Glomerular visceral epithelial cell (primary cell): ENCODE data around the gene CIB4.

Experiments
- DNase-seq: peaks from one replicate; pipeline ENCODE4 v3.0.0-alpha.2; 2016; ENCODE audit errors: extremely low spot score

The CIB4 gene

DNA sequence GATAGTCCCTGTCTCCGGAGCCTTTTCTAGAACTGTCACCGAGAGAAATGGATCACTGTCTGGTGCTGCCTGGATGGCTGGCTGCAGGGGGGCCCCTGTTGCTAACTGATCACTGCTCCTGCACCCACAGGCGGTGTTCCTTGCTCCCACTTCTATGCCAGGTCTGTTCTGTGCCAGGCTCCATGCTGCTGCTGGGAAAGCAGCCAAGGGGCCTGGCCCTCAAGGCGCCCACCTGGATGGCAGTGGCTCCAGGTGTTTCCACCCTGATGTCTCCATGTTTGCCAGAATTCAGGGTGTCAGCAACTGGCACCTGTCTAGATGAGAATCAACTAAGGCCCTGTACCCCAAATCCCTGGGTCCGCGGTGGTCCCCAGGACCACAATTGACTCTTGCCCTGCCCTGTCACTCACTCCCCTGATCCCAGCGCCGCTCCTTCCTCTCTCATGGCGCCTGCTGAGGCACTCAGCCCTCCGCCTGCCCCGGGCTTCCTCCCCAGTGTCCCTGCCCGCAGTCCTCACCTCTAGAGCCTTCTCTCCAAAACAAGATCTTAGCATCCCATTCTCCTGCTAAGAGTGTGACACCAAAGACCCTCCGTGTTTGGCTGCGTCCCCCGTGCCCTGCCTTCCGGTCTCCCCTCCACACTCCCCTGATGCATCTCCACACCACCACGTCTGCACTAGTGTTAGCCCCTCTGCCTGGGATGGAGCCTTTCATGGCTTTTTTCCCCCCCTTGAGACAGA is 90.7 kb downstream of the CIB4 start:
- DNase-seq, result no peak

DNA sequence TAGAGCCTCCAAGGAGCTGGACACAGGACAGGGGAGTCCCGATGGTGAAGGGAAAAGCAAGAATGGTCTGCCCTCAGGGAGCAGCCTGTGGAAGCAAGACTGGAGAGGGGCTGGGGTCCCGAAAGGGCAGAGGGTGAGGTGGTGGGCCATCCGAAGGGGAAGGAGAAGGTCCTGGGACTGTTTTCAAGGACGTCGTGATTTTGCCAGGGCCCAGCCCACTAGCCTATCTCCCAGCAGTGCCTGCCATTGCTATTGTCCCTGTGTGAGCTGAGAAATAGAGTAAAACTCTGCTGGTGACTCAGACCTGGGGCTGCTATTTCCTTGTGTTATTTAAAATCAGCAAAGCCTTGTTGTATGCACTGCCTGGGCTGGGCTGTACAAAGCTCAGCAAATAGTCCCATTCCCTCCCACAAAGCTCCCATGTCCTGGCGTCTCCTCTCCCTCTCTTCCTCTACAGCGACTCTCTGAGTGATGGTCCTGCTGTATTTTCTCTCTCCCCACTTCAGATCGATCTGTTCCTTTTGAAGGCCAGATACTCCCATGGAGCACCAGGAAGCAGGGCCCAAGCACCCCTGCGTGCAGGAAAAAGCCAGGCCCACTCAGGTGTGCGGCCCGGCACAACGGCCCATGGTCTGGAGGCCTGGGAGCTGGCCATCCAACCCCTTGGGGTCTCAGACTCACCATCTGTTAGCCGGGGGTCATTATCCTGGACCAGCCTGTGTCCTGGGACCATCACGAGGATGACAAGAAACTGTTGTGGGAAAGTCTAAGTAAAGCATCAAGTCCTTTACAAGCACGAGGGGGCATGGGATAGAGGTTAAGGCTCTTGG is 98.3 kb downstream of the CIB4 start:
- DNase-seq, result no peak

DNA sequence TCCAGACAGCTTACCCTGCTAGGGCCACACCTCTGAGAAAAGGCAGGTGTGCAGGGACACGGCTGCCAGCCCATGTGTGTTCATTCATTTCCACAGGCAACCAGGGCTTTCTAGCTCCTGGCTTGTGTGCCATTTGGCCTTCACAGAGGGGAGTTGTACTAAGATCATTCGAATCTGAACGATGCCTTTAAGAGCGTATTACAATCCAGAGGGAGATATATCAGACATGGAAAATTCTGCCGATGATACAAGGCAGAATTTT is 99.0 kb downstream of the CIB4 start:
- DNase-seq, result no peak

DNA sequence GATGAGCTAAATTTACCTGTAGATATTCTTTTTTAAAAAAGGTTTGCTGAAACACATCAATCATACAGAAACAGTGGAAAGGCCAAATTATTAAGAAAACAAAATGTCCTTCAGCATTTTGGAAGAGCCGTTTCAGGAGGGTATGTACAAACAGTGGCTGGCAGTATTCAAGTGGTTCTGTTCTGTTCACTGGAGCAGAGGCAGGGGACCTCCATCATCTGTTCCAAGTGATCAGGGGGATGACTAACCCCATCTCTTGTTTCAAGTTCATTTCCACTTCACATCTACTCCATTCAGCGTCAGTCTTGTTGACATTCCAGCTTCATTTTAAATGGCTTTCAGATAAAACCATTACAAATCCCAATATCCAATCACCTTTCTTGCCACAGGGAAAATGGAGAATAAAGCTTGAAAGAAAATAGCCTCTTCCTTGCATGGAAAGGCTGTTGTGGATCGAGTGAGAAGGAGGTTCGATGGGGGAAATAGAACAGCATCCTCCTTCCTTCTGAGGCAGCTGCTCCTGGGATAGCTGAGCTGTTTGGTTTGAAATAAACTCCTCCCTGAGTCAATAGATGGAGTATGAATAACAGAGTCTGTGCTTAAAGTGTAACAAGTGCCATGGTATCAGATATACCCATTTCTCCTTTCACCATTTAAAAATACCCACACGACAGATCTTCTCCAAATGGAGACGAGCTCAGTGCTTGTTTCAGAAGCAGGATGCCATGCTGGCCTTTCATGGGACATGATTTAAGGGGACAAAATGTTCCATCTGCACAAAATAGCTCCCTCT is 99.6 kb downstream of the CIB4 start:
- DNase-seq, result no peak

DNA sequence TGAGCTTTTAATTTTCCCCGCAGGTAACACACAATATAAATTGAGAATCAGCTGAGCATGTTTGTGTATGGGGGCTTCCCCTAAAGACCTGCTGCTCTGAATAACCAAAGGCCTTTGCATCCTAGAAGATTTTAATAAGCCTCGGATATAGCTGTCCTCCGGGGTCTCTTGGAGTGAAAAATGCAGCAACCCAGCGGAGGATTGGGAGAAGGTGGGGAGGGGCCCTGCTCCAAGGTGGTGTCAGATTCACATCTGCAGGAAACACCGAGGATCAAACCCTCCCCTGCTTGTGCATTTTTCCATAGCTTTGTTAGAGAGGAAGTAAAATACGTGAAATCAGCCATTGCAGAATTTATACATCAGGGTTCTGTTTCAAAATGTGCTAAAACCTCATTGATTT is 100.2 kb downstream of the CIB4 start:
- DNase-seq, result no peak

DNA sequence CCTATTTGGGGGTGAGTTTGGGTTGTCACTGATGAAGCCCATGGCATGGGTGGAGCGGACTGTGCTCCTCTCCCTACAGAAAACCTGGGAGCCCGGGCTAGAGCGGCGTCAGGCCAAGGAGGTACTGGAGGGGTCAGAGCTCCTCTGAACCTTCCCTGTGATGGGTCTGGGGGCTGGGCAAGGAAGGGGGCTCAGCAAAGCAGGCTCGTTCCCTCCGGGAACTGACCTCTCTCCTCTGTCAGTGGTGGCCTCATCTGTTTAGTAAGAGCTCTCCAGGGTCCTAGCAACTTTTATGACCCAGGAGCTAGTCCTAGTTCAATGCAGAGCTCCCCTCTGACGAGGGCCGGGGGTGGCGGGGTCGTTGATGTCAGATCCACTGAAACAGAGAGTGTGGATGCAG is 100.9 kb downstream of the CIB4 start:
- no peak for DNase-seq

DNA sequence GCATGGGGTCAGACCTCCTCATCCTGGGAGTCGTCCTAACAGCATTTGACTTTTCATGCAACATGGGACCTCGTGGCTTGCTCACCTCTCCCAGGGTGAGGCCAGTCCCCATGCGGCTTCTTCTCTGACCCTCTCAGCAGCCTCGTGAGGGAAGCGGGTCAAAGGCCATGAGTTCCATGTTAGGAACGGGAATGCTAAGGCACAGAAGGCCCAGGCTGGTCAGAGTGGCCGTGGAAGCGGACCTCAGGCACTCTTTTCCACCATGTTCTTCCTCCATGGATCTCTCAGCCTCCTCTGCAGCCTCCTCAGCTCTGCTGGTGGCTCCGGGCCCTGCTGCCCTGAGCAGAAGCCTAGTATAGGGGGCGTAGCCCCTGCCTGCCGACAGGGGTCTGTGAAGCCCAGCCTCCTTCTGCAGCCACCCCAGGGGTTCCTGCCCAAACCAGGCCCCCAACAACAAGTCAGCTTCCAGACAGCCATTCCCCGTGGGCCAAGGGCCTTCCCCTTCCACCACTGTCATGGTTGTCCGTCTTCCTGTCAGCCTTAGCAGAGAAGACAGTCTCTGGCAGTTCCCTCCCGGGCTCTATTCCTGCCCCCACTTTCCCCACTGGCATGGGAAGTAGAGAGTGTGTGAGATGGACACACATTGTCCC is 103.2 kb downstream of the CIB4 start:
- no peak for DNase-seq

DNA sequence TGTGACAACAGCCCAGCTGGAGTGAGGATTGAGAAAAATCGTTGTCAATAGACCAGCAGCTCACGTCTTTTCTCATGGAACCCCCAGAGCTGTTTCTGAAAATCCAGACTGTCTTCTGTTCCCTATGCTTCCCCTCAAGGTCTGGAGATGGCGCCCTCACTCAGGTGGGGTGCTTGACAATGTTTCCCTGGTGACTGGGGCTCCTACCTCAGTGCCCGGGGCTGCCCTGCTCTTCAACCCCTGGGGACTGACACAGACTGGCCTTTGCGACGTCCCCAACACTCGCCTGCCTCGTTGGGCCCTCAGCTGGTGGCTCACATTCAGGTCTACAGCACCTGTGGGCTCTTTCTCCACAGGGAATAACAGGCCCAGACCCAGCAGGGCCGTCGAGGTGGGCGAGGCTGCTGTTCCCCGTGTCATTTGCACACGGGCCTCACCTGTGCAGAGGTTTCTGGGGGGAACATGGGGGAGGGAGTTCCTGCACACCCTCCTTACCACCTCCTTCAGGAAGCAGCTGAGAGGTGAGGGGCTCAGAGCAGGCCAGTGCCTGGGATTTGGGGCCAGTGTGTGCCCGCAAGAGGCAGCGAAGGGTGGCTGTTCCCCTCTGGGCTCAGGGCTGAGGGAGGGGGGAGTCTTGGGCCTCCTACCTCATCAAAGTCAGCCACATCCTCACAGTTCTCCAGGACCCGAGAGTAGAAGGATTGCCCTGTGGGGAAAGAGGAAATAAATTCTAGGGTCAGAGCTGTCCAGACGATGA is 103.9 kb downstream of the CIB4 start:
- no peak for DNase-seq

DNA sequence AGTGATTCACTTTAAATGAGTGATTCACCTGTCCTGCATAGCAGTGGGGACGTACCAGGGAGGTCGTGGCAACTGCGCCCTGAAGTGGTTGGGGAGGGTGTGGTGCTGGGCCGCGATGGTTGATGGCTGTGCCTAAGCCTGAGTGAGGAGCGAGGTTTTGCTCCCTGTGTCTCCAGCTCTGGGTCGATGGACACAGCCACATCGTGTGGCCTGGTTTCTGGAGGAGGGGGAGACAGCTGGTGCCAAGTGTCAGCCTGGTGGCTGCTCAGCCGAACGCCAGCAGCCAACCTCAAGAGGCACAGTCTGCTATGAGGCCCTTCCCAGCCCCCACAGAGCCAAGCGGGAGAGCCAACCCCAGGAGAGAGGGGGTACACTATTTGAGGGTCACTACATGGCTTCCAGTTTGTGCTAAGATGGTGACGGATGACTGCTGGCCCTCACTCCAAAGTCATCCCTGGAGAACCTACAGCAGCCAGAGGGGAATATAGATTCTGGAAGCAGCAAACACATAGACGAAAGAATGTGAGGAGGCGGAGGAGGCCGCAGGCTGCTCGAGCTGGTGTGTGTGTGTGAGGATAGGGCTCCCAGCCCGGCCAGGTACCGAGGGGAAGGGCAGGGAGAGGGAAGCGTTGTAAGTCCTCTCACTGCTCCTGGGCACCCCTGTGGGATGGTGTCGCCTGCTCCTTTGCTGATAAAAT is 104.6 kb downstream of the CIB4 start:
- DNase-seq, result no peak

DNA sequence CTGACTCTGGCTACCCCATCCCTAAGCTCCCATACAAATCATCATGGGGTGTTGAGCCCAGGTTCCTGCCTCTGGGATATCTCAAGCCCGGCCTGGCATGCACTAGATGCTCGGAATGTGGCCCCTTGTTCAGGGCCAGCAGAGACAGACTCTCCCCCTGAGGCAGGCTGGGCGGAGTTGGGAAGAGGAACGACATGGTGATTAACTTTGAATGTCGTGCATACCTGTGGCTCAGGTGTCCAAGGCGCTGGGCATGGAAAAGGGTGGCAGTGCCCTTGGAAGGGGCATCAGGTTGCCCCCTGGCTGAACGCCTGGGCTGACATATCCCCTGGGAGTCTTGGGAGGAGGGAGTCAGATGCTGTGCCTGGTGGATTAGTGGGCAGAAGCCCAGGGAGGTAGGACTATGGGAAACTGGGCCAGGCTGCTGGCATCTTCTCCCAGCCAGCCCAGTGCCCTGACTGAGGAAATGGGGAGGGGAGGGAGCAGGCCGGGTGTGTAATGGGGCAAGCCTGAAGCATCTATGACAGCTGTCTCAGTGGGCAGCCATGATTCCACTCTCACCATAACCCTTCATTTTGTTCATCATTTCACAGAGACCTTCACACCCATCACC is 105.4 kb downstream of the CIB4 start:
- no peak for DNase-seq

DNA sequence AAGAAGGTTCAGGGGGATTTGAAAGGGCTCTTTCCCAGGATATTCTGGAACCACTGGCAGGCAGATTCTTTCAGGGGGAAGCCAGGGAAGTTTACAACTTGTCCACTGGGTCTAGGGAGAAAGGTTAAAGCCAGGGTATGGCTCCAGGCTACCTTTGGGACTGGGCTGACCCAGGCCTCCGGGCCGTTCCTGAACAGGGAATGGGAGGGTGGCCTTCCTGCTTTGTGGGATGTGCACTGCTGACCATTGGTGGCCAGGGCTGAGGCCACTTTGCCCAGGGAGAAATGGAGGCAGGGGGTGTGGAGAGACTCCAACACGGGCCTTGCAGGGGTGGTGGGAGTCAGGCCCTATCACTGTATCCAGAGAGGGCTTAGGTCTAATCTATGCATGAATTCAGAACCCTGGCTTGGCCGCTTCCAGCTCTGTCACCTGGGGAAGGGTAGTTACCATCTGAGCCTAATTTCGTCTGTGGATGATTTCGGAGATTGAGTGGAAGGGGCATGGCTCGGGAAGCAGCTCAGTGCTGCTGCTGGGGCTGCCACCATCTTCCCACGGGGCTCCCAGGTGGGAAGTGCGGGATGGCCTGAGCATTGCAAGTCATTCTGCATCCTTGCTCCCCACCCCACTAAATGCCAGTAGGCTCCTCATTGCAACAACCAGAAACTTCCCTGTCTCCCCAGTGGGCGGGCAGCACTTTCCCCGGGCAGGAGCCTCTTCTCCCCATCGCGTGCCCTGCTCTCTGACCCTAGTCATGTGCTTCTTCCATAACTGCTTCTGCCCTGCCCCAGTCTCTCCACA is 106.1 kb downstream of the CIB4 start:
- DNase-seq, result no peak

DNA sequence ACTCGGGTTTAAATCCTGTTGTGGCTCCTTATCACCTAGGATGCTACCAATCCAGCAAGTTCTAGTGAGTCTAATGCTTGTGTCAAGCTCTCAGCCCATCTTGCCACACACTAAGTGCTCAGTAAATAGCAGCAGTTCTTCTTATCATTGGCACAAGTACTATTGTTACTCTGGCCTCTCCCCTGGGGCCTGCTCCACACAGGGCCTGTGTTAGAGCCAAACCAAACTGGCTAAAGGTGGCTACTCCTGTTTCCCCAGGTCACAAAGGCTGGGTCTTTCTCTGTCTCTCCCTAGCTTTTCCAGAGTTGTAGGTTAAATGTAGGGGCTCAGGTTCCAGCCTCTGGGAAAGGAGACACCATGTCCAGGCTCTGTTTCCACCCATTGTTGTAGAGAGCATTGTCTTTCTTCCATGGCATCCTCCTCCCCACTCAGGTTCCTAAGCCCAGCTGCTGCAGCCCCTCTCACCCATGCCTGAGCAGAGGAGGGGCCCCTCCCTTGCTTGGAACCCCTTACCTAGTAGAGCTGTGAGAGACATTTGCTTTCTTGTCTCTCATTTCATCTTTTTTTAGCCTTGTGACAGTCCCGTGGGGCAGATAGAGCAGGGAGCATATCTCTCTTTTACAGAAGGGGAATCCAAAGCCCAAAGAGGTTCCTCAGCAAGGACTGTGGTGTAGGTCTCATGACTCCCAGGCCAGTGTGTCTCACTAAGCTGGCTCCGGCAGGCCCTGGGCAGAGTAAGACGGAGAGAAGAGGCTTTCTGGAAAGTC is 106.9 kb downstream of the CIB4 start:
- DNase-seq, result no peak

DNA sequence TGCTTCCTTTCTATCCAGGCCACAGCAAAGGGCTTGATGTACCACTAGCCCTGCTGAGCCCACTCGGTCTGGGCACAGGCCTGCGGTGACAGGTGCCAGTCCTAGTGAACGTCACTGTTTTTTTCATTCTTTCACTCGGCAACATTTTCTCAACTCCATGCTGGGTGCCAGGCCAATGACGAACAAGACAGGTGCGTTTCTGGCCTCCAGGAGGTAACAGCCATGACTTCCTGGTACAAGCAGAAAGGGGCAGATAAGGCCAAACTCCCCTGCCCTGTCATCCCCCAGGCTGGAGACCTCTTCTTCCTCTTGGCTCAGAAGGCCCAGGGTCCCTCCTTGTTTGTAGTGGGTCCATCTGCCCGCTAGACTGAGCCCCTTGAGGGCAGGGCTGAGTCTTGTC is 107.5 kb downstream of the CIB4 start:
- DNase-seq, result no peak

DNA sequence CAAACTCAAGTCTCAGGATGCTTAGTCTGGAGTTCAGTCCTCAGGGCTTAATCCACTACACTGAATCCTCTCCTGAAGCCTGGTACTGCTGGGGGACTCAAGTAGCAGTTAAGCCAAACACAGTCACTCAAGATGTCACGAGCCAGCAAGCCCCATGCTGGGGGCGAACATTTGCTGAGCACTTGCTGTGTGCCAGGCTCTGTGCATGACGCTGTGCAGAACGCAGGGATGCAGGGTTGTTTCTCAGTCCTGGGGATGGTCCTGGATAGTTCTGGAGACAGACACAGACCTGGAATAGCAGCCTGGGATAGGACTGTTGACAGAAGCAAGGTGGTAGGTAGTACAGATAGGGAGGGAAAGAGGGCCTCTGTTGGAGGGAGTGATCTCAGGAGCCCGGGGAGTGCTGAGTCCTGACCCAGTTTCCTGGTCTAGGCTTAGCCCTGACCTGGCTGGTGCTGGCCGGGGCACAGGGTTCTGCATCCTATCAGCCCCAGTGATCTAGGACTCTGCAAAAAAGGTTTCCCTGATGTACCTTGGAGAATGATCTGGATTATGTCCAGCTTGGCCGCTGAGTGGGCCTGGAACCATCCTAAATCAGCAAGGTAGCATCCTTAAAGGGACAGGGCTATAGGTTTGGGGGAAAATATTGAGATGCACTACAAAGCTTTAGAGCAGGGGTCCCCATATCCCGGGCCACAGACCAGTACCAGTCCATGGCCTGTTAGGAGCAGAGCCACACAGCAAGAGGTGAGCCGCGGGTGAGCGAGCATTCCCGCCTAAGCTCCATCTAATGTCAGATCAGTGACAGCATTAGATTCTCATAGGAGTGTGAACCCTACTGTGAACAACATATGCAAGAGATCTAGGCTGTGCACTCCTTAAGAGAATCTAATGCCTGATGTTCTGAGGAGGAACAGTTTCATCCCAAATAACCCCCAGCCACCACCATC is 108.6 kb downstream of the CIB4 start:
- DNase-seq, result no peak
